ENCODE data around the gene CUTA.
A peak's percentile ranks its signal among the peaks of the same experiment; 100 is the strongest.

Gene CUTA

DNA sequence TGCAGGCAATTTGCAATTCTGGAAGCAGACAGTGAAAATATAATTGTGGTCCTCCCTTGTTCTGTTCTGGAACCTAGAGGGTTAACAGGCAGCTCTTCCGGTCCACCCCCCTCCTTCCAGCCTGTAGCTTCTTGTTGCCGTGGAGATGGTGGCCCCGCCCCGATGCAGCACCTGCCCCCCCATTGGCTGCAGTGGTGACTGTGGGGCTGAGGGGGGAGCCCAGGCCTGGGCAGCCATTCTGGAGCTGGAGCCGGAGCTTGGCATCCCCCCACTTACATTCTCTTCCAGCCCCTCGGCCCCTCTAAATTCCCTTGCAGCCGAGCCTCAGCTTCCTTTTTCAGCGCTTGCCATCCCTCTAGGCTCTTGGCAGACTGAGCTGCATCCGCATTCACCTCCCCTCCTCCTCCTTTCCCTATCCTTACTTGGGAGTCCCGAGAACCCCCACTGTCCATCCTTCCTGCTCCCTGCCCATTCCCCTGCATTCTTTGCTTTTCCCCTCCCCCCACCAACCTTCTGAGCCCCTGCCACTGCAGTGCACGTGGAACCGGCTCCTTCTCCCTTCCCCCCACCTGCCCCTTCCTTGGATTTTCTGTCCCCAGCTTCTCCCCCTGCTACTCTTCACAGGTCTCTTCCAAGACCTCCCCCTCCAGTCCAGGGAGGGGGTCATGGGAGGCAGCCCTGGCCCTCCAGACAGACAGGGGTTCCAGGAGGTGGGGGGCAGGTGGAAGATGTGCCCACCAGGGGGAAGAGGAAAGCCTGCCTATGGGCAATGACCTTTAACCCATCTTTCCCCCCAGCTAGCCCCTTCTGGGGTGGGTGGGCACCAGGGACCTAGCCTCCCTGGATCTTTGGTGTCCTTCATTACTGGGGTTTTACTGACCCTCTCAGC is 13.3 kb upstream of the CUTA start:
- no peak for DNase-seq (ENCODE audit: extremely low read depth, low read depth)
- TF ChIP-seq, protein P1, sequence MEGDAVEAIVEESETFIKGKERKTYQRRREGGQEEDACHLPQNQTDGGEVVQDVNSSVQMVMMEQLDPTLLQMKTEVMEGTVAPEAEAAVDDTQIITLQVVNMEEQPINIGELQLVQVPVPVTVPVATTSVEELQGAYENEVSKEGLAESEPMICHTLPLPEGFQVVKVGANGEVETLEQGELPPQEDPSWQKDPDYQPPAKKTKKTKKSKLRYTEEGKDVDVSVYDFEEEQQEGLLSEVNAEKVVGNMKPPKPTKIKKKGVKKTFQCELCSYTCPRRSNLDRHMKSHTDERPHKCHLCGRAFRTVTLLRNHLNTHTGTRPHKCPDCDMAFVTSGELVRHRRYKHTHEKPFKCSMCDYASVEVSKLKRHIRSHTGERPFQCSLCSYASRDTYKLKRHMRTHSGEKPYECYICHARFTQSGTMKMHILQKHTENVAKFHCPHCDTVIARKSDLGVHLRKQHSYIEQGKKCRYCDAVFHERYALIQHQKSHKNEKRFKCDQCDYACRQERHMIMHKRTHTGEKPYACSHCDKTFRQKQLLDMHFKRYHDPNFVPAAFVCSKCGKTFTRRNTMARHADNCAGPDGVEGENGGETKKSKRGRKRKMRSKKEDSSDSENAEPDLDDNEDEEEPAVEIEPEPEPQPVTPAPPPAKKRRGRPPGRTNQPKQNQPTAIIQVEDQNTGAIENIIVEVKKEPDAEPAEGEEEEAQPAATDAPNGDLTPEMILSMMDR (IDR thresholded peaks at IDR 0.05; ENCODE audit: low read depth, low read length): no peak

DNA sequence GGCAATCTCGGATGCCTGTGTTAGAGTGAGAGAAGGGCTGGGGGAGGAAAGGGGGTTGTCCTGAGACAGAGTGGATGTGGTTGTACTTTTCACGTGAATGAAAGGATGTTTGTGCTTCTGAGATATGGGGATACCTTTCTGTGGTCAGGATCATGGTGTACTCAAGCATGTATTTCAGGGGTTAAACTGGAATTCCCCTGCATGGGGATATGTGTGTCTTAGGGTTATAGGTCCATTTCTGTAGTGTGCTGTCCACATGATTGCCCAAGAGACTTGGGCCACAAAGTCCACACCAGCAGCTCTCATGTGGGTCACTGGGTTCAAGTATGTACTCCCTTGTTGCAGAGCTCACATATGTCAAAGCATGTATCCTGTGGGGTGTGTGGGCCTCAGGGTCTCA is 12.4 kb upstream of the CUTA start:
- DNase-seq (ENCODE audit: extremely low read depth, low read depth): no peak
- TF ChIP-seq, protein P1 (IDR thresholded peaks at IDR 0.05; ENCODE audit: low read depth, low read length): no peak

DNA sequence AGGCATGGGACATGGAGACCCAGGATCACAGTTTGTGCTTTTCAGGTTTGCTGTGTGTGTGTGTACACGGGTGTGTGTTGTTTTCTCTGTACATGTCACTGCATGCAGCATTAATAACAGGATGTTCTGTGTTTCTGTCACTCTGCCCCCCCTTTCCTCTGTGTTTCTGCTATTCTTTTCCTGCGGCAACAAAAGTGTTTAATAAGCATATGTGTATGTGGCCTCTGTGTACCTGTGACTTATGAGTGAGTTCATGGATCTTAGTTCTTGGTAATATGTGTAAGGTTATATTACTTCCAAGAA is 11.8 kb upstream of the CUTA start:
- TF ChIP-seq, protein P1 (IDR thresholded peaks at IDR 0.05; ENCODE audit: low read depth, low read length): no peak
- DNase-seq (ENCODE audit: extremely low read depth, low read depth): no peak

DNA sequence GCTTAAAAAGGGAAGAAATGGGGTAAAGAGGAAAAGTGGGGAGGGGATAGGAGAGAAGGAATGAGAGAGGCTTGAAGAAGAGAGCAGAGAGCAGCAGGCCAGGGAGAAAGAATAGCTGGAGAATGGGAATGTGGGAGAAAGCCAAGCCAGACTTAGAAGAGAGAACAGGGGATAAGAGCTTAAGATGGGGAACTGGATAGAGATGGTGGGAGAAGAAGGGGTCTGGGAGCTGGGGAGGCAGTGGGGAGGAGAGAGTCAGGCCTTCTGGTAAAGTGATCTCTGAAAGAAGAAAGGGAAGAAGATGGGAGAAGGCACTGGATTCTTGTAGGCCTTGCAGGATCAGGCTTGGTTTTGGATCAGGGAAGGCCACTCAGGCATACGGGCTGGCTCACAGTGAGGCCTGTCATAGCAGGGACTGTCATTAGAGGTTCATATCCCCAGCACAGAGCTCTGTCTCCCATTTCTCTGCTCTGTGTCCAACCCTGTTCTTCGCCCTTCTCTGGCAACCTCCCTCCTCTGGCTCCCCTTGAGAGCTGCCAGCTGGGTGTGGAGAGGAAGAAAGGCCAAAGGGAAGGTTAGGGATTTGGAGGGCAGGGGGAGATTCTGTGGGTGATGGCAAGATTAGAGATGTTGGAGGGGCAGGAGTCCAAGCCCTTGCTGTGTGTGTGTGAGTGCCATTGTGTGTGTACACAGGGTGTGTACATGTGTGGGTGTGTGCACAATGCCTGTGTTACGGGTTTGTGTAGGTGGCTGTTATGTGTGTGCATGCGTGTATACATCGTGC is 11.3 kb upstream of the CUTA start:
- TF ChIP-seq, protein P1 (IDR thresholded peaks at IDR 0.05; ENCODE audit: low read depth, low read length): no peak
- no peak for DNase-seq (ENCODE audit: extremely low read depth, low read depth)

DNA sequence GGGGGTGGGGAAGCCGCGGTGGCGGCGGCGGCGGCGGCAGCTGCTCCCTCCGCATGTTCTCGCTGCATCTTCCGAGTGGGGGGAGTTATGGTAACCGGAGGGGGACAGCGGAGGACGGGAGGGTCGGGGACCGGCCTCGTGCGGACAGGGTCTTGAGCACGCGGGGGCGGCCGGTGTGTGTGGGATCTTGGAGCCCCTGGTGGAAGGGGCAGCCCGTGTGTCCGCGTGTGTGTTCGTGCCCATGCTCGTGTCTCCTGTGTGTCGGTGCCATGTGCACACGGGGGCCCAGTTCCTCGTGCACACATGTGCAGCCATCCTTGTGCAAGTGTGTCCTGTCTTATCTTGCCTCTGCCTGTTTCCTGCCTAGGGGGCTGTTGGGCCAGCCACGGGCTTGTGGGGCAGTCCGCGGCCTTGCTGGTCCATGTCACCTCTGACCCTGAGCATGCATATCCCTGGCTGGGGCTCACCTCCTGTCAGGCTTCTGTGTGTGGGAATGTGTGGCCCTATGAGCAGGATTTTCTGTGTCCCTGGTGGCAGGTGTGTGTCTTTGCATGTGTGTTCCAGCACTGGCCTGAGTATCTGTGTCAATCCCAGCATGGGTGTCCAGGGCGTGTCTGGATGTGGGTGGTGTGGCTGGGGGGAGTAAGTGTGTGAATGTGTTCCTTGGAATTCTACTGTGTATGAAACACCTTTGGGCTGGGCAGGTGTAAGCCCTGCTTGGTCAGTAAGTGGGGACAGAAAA is 10.5 kb upstream of the CUTA start:
- TF ChIP-seq, protein P1 (IDR thresholded peaks at IDR 0.05; ENCODE audit: low read depth, low read length): peak; percentile 9
- no peak for DNase-seq (ENCODE audit: extremely low read depth, low read depth)

DNA sequence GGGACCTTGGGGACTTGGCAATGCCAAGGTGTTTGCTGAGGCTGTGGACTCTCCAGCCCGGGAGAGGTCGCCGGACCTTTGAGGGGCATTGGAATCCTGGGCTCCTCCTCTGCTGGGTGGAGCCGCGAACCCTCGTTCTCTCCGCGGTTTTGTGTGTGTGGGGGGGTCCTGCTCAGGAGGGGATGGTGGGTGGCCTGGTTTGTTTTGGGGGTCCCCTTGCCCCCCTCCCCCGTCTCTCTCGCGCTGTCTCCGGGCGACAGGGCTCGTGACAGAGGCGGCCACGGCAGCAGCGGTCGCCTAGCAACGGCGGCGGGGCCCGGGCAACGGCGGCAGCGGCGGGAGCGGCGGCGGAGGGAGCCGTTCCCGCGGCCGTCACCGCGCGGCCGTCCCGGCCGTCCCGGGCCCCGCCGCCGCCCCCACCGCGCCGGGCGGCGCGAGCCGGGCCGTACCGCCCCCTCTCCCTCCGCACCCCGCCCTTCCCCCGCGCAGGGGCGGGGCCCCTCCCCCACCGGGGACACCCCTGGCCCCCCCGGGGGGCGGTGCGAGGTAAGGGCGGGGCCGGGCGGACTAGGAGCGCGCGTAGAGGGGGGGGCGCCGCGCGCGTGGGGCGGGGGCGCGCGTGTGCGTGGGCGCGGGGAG is 9.8 kb upstream of the CUTA start:
- no peak for DNase-seq (ENCODE audit: extremely low read depth, low read depth)
- TF ChIP-seq, protein P1 (IDR thresholded peaks at IDR 0.05; ENCODE audit: low read depth, low read length): no peak; the same call in 1 of the 2 replicates

Data from AG09319 (cell line).